IMR-90 (cell line): ENCODE results near the gene ZBTB7B.

Experiments
- CEBPB ChIP-seq: IDR thresholded peaks from 2 replicates; pipeline ENCODE4 v1.6.1; 2012; ENCODE audit warnings: low read depth, low read length, improper control_type of control experiment
- MAFK ChIP-seq: IDR thresholded peaks from 2 replicates; pipeline ENCODE4 v1.6.1; 2012; ENCODE audit warnings: low read depth, low read length, improper control_type of control experiment
- MXI1 ChIP-seq: IDR thresholded peaks from 2 replicates; pipeline ENCODE4 v1.6.1; 2012; ENCODE audit warnings: low read depth, mild to moderate bottlenecking, low read length, moderate library complexity, borderline replicate concordance
- NFE2L2 ChIP-seq: fragments of 150-350 bp; IDR thresholded peaks from 2 replicates; pipeline ENCODE4 v1.6.1; 2016; ENCODE audit warnings: low read depth, mild to moderate bottlenecking, low read length
- POLR2A ChIP-seq: IDR thresholded peaks from 2 replicates; pipeline ENCODE4 v1.6.1; 2012; ENCODE audit warnings: mild to moderate bottlenecking, low read depth, low read length
- RAD21 ChIP-seq: IDR thresholded peaks from 2 replicates; pipeline ENCODE4 v1.6.1; 2012; ENCODE audit warnings: low read length, improper control_type of control experiment
- RCOR1 ChIP-seq: IDR thresholded peaks from 2 replicates; pipeline ENCODE4 v1.6.1; 2012; ENCODE audit warnings: mild to moderate bottlenecking, low read length, improper control_type of control experiment; ENCODE audit not compliant: insufficient replicate concordance
- RFX5 ChIP-seq: IDR thresholded peaks from 2 replicates; pipeline ENCODE4 v1.8.0; 2012; ENCODE audit warnings: low read depth, mild to moderate bottlenecking, low read length, moderate library complexity
- TF ChIP-seq, protein P1 (sequence below): conservative IDR thresholded peaks from 2 replicates; pipeline ENCODE4 v1.5.1; 2012; ENCODE audit warnings: mild to moderate bottlenecking, low read depth, low read length, improper control_type of control experiment
- TF ChIP-seq, protein P2 (sequence below): fragments of 150-350 bp; IDR thresholded peaks from 2 replicates; pipeline ENCODE4 v1.6.1; 2016; ENCODE audit warnings: low read depth, mild to moderate bottlenecking, low read length, moderate library complexity, borderline replicate concordance
- TF ChIP-seq, protein P3 (sequence below): fragments of 150-350 bp; IDR thresholded peaks from 2 replicates; pipeline ENCODE4 v1.6.1; 2017; ENCODE audit warnings: mild to moderate bottlenecking, antibody characterized with exemption, low read length, low read depth

- TF ChIP-seq, protein P1, sequence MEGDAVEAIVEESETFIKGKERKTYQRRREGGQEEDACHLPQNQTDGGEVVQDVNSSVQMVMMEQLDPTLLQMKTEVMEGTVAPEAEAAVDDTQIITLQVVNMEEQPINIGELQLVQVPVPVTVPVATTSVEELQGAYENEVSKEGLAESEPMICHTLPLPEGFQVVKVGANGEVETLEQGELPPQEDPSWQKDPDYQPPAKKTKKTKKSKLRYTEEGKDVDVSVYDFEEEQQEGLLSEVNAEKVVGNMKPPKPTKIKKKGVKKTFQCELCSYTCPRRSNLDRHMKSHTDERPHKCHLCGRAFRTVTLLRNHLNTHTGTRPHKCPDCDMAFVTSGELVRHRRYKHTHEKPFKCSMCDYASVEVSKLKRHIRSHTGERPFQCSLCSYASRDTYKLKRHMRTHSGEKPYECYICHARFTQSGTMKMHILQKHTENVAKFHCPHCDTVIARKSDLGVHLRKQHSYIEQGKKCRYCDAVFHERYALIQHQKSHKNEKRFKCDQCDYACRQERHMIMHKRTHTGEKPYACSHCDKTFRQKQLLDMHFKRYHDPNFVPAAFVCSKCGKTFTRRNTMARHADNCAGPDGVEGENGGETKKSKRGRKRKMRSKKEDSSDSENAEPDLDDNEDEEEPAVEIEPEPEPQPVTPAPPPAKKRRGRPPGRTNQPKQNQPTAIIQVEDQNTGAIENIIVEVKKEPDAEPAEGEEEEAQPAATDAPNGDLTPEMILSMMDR: no peak
- TF ChIP-seq POLR2A: no peak
- TF ChIP-seq RCOR1: no peak
- TF ChIP-seq, protein P2, sequence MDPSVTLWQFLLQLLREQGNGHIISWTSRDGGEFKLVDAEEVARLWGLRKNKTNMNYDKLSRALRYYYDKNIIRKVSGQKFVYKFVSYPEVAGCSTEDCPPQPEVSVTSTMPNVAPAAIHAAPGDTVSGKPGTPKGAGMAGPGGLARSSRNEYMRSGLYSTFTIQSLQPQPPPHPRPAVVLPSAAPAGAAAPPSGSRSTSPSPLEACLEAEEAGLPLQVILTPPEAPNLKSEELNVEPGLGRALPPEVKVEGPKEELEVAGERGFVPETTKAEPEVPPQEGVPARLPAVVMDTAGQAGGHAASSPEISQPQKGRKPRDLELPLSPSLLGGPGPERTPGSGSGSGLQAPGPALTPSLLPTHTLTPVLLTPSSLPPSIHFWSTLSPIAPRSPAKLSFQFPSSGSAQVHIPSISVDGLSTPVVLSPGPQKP: no peak
- TF ChIP-seq RAD21: no peak
- no peak for TF ChIP-seq MAFK
- TF ChIP-seq, protein P3, sequence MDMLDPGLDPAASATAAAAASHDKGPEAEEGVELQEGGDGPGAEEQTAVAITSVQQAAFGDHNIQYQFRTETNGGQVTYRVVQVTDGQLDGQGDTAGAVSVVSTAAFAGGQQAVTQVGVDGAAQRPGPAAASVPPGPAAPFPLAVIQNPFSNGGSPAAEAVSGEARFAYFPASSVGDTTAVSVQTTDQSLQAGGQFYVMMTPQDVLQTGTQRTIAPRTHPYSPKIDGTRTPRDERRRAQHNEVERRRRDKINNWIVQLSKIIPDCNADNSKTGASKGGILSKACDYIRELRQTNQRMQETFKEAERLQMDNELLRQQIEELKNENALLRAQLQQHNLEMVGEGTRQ: no peak
- TF ChIP-seq CEBPB: no peak
- no peak for TF ChIP-seq RFX5
- TF ChIP-seq NFE2L2: no peak
- TF ChIP-seq MXI1: no peak
Observed at GRCh38 chr1:155057788-155058211, 55.2 kb downstream of the ZBTB7B start.
